NCI-H2196 treated with DMSO at 0.1 percent for 48 hours (cell line): ENCODE measurements around the gene C6orf15.
A peak's percentile ranks its signal among the peaks of the same experiment; 100 is the strongest.

Experiments used
- DNase-seq: peaks from one replicate; lab custom pipeline; 2025; ENCODE audit not compliant: unreplicated experiment; lab: John Stamatoyannopoulos, UW

C6orf15 gene

DNA sequence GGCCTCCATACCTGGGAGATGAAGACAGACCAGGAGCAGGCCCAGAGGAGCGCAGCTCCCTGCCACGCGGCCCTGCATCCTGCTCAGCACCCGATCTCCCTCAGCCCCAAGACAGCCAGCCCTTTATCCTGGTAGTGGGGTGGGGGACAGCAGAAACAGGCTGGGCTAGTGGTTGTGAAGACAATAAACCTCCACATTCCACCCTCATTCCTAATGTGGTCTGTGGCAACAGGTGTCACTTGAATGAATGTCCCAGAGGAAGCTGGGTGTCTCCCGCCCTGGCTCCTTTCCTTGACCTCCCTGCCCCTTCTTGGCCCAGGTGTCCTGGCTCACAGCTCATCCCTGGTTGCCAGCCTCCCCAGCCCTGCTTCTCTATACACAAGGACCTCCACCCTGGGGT, at the start of gene C6orf15:
Gene C6orf15 (minus strand): TSS at position 98 of the 400 bp plus-strand sequence. CDS start 20 bp downstream, at position 78.
- no peak for DNase-seq

DNA sequence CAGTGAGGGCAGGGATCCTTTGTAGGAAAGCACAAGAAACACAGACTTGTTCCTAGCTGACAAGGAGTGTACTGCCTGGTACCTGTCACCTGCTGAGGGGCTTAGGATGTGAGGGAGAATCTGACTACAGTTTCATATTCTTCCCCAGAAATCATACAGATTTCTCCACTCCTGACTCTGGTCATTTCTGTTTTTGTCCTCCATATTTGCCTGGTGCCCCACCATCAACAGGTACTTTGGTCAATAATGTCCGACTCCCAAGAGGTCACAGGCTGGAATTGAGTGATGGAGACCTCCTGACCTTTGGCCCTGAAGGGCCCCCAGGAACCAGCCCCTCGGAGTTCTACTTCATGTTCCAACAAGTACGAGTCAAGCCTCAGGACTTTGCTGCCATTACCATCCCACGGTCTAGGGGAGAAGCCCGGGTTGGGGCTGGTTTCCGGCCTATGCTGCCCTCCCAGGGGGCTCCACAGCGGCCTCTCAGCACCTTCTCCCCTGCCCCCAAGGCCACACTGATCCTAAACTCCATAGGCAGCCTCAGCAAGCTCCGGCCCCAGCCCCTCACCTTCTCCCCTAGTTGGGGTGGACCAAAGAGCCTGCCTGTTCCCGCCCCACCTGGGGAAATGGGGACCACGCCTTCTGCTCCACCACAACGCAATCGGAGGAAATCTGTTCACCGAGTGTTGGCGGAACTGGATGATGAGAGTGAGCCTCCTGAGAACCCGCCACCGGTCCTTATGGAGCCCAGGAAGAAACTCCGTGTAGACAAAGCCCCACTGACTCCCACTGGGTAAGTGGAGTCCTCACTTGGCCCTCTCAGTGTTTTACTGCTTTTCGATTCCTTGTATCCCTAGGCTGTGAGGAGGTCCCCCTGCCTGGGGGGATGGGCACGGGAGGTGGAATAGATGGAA, 49.1 kb upstream of the C6orf15 start:
- DNase-seq: no peak

DNA sequence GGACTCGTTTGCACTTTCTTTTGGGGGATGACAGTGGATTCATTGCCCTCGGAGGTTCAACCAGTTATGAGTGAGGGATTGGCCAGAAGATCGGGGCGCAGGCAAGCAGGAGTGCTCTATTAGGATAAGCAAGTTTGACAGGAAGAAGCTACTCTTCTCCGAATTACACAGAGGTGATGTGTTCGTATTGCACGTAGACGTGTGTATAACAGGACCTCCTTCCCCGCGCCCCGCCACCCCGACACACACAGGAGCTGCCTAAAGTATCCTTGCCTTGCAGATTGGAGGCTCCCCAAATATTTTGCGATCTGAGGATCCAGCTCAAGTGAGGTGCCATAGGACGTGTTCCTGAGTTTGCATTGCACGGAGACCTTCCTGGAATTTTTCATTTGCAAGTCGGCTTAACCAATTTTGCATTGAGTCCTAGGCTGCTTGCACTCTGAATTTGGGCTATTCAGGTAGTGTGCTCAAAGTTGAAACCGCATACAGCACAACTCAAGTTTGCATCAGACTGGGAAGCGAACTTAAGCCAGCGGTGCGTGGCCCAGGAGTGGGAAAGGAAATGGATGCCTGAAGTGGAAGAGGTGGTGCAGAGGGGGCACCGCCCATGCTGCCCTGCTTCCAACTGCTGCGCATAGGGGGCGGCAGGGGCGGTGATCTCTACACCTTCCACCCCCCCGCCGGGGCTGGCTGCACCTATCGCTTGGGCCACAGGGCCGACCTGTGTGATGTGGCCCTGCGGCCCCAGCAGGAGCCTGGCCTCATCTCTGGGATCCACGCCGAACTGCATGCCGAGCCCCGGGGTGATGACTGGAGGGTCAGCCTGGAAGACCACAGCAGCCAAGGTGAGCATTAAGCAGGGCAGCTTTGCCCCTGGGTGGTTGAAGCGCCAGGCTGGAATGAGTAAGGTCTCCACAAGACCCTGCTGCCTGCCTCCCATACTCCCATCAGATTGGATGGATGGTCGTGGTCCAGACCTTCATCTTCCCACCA, 46.8 kb upstream of the C6orf15 start:
- DNase-seq: no peak

DNA sequence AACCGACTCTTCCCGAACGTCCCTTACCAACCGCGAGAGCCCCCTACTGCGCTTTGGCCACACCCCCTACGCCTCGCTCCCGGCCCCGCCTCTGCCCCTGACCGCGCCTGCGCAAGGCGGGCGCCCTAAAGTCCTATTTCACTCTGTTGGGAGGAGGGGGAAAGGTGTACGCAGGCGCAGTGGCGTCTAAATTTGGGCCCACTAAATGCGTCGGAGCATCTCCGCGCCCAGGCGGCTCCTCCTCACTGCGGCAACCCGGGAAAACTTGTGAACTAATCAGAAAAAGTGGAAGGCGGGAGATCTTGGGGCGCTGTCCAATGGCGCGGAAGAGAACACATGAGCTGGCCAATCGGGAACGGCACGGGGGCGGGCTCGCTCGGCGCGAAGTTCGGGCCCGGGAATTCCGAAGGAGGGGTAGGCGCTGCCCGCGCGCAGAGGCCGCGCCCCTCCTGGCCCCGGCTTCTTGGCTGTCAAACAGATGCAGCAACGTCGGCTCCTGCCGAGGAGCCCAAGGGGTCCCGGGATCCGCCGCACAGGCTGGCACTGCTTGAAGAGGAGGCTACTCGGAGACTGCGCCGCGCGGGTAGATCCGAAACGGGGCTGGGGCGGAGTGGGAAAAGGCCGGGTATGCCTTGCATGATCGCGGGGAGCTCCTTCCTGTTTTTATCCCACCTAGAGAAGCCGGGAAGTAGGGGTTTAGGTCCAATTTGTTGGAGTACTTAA, 45.9 kb upstream of the C6orf15 start, which contains the start of gene TCF19:
Gene TCF19 (plus strand): TSS at position 450 of the 723 bp plus-strand sequence. CDS start 881 bp downstream, outside the sequence.
- DNase-seq: peak; percentile 98

DNA sequence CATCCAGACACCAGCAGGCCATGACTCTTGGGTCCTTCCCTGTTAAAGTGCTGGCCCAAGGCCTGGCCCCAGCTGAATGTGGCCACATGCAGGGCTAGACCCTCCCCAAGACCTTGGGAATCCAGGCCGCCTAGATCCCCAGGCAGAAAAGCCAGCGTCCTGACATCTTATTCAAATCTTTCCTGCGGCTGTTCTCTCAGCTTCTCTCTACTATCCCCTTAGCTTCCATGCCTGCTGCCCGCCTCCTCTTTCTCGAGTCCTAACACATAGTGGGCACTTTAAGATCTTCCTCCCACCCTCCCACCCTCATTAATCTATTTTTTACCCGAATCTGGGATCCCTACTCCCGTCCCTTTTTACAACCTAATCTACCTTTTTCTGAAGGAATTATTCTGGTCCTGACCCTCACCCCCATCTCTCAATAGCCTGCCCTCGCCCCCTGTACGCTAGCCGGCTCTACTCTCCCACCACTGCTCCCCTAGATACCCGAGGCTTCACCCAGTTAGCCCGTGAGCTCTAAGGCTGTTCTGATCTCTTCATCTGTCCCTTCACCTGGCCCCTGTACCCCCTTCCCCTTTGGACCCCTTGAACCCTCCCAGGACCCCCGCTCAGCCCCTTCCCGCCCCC, 45.3 kb upstream of the C6orf15 start, which contains the start of gene CCHCR1:
Gene CCHCR1 (minus strand): TSS at position 290 of the 627 bp plus-strand sequence. CDS start 202 bp downstream, at position 88.
- no peak for DNase-seq

DNA sequence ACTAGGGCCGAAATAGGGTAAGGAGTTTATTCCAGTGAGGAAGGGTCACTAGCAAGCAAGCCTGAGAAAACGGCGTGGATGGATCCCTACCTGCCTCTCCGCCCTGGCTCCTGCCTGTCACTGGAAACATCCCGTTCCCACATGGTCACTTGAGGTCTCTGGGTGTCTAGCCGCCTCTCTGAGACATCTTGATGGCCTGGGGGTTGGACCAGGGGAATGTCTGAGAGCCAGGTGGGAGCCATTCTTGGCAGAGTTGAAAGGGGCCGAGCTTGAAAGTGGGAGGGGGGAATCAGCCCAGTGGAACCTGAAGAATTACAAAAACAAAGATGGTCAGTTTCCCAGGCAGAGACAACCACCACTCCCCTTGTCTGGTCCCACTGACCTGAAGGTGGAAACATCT, 44.3 kb upstream of the C6orf15 start:
- no peak for DNase-seq

DNA sequence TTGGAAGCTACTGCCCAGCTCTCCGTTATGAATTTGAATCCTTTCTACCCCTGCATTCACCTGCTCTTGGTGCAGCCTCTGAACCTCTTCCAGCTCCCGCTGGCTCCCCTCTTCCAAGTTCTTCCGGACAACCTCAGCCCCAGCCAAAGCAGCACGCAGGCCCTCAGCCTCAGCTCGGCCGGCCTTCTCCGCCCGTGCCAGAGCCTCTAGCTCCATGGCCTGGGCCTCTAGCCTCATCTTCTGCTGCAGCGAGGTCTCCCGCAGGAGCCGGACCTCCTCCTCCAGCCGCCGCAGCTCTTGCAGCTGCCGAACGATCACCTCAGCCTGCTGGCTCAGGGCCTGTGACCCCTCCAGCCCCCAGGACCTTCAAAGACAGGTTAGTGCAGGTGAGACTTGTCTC, 42.1 kb upstream of the C6orf15 start:
- no peak for DNase-seq

DNA sequence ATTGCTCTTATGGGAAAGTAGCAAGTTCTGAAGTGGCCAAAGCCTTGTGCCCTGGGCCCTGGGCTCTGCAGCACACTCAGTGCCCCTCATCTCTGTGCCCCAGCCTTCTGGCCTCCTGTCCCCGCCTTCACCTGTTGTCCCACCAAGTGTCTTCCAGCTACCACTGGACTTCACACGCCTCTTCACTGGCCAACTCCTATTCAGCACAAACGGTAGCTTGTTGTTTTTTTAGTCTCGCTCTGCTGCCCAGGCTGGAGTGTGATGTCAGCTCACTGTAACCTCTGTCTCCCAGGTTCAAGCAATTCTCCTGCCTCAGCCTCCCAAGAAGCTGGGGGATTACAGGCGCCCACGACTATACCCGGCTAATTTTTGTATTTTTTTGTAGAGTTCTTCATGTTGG, 40.4 kb upstream of the C6orf15 start:
- DNase-seq: no peak

DNA sequence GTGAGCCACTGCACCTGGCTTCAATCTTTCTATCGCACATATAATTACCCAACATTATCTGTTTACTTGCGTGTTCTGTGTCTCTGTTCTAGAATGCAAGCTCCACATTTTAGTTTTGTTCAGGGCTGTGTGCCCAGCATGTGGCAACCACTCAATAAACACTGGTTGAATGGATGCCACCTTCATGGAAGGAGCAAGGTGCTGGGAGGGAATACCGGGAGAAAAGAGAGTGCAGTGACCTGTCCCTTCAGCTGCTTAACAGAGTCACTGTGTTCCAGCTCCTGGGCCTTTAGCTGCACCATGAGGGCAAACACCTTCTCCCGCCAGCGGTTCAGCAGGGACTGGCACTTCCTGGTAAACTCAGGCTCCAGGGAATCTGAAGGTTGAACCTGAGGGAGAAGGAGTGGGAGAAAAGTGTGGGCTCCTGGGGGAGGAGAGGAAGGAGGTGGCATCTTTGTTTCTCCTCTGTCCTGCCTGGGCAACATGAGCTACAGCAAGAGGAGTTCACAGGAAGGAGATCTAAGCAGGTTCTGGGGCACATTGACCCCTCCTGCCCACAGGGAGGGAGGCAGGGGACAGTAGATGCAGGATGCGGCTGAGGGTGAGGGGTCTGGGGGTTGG, 37.6 kb upstream of the C6orf15 start:
- no peak for DNase-seq

DNA sequence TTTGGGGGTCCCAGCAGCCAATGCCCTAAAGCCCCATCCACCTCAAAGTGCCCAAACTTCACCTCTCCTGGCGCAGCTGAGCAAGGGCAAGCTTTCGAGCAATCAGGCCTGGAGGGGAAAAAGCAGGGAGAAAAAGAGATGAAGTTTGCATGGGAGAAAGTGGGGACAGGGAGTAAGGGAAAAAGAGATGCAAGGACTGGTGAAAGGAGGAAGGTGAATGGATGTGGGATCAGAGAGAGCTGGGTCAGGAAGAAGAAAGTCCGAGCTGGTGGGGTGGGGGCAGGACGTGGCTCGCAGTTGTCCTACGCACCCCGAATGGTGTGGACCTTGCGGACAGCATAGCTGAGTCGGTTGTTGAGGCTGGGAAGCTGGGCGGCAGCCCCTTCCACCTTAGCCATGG, 33.0 kb upstream of the C6orf15 start:
- DNase-seq: no peak

DNA sequence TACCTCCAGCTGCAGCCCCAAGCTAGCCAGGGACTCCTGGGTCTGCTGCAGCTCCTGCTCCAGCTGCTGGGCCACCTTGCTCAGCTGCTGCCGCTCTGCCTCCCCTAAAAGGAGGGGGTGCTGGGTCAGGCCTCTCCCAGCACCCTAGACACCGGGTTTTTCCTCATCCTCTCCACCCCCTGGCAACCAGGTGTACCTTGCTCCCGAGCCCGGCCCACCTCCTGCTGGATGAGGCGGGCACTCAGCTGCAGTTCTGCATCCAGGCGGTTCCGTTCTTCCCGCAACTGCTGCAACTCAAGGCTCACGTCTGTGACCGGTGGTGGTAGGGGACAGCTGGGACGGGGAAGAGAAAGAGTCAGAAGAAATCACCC, 32.6 kb upstream of the C6orf15 start:
- no peak for DNase-seq

DNA sequence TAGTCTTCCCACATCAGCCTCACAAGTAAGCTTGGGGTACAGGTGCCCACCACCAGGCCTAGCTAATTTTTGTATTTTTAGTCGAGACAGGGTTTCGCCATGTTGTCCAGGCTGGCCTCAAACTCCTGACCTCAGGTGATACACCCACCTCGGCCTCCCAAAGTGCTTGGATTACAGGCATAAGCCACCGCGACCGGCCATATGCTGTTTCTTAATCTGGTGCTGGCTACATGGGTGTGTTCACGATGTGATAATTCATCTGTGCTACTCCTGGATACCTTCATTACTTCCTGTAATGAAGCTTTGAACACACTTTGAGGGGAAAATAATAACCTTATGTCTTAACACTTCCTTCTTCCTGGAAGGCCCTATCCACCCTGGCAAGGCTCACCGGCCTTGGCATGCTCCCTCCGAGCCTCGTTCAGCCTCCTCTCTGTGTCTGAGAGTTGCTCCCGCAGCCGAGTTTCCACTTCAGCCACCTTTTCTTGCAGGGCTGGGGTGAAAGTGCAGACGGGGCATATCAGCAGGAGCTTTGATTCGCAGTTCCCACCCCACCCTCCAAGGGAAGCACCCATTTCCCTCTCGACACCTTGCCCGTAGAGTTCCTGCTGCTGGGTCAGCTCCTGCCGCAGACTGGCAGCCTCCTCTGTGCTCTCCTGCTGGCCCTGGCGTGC, 32.1 kb upstream of the C6orf15 start:
- DNase-seq: no peak

DNA sequence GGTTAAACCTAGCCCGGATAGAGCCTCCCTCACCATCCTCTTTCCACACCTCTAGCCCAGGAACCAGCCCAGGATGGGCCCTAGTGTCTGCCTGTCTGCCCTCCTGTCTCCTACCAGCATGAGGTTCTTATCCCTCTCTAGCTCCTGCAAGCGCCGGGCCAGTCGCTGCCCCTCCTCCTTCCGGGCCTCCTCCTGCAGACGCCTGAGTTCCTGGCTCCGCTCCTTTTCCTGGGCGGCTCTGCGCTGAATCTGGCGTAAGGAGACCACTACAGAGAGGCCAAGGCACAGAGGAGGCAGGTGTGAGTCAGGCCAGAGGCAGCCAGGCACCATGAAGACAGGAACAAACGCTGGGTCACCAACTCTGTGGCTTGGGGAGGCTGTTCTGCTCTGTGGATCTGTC, 30.8 kb upstream of the C6orf15 start:
- DNase-seq: no peak

DNA sequence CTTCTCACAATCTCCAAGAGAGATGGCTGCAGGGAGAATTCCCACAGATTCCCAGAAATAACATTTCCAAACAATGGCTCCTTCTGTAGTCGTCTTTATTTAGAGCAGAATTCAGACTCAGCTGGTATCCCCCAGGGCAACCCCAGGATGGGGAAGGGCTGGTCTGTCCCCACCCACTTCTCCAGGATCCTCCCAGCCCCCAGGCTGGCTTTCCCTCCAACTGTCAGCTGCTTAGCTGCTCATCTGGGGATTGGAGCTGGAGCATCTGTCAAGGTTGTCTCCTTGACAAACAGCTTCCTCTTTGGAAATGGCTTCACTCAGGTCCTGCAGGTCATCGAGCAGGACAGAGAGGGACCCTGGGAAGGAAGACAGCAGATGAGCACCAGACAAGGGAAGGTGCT, 30.0 kb upstream of the C6orf15 start:
- DNase-seq: no peak

DNA sequence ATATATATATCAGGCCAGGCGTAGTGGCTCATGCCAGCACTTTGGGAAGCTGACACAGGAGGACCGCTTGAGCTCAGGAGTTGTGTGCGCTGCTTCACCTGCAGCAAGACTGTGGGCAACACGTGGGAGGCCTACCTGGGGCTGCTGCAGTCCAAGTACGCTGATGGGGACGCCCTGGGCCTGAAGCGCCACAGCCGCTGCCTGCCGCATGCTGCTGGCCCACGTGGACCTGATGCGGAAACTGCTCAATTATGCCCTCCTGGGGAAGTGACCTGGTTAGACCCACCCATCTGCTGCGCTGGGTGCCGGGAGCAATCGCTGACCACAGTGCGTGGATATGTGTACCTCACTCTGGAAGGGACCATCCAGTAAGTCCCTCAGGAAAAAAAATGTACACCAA, 28.3 kb upstream of the C6orf15 start:
- DNase-seq: no peak

DNA sequence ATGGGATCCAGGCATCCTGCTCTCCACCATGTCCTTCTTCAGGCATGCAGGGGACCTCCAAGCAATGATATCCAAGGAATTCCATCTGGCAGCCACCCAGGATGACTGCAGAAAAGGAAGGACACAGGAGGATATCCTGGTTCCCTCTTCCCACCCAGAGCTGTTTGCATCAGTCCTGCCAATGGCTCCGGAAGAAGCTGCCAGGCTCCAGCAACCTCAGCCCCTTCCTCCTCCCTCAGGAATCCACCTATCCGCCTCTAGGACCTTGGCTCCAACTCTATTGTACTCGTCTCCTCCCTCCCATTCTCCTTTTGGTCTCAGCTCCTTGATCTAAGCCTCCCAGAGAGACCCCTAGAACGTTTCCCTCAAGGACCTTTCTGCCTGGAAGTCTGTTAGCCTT, 27.2 kb upstream of the C6orf15 start:
- no peak for DNase-seq

DNA sequence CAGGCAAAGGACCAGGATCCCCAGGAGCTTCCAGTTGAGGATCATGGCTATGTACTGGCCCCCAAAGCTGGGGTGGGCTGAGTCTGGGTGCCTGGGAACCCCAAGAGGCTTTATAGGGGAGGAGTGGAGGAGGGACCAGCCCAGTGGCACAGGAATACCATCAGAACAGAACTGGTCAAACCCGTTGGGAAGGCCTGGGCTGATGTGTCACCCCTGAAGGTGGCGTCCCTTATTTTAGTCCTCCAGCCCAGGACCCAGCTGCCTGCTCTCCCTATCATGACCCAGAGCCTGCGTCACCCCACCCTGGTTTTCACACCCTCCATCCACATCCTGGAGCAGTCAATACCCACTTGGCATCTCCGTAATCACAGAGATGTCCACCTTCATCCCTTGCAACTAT, 26.6 kb upstream of the C6orf15 start, which contains the start of gene PSORS1C2:
Gene PSORS1C2 (minus strand): TSS at position 85 of the 400 bp plus-strand sequence. CDS start 40 bp downstream, at position 45.
- no peak for DNase-seq

DNA sequence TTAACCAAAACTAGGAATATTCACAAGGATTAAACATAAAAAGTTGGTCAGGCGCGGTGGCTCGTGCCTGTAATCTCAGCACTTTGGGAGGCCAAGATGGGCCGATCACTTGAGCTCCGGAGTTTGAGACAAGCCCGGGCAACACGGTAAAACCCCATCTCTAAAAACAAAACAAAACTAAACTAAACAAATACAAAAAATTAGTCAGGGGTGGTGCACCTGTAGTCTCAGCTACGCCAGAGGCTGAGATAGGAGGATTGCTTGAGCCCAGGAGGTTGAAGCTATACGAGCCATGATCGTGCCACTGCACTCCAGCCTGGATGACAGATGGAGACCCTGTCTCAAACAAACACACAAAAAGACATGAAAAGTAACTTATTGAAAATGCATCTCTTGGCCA, 23.3 kb upstream of the C6orf15 start:
- no peak for DNase-seq

DNA sequence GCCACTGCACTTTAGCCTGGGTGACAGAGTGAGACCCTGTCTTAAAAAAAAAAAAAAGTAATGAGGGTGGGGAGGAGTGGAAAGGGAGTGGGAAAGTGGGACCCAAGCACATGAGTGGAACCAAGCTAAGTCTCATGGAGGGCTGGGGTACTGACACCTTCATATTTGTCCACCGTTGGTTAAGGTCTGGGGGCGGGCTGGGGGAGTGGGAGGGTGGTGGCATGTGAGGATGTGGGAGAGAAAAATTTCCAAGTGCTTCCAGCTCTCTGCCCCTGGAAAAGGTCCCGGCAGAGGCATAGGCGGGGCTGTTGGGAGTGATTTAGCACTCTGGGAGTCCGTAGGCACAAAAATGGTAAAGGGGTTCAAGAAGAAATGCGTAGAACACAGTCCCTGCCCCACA, 20.4 kb upstream of the C6orf15 start:
- DNase-seq: no peak
